ENCODE results near the gene CLIC4.

CLIC4 gene

GRCh38 chr1:24801176-24801575 lies 55.9 kb downstream of the CLIC4 start:
- no peaks in the 10 kb centered on the region for H3K27me3 ChIP-seq (ENCODE audit: low read depth, low read length)
- peaks cover 17% of the 10 kb centered on the region for H3K36me3 ChIP-seq (replicated peaks; ENCODE audit: low read depth, low read length)
- no peak overlapping the region for H3K4me3 ChIP-seq (ENCODE audit: low read length)
- TF ChIP-seq CTCF (IDR thresholded peaks at IDR 0.05; ENCODE audit: low read depth, low read length) (no peak), EZH2phosphoT487 (IDR thresholded peaks at IDR 0.05; ENCODE audit: low read depth) (no peak)
- no peaks in the 10 kb centered on the region for H3K9me3 ChIP-seq (ENCODE audit: insufficient read depth, low read length)
- no peak overlapping the region for H3K4me2 ChIP-seq (ENCODE audit: low read length)
- no peak overlapping the region for H2AFZ ChIP-seq (ENCODE audit: low read depth, low read length)
- no peak overlapping the region for H3K27ac ChIP-seq (ENCODE audit: low read length)
- no peak overlapping the region for H3K9ac ChIP-seq (ENCODE audit: low read length)
- no peaks in the 10 kb centered on the region; the same call in 1 of the 2 replicates for H3K79me2 ChIP-seq (ENCODE audit: low read length)
- H4K20me1 ChIP-seq (ENCODE audit: insufficient read depth, low read length), result no peaks in the 10 kb centered on the region
- H3K4me1 ChIP-seq (ENCODE audit: low read length), result no peaks in the 10 kb centered on the region

GRCh38 chr1:24803220-24803619 lies 58.0 kb downstream of the CLIC4 start:
- peaks cover 8% of the 10 kb centered on the region for H3K4me1 ChIP-seq (ENCODE audit: low read length)
- no peak overlapping the region for H3K4me3 ChIP-seq (ENCODE audit: low read length)
- no peaks in the 10 kb centered on the region for H3K79me2 ChIP-seq (ENCODE audit: low read length)
- H4K20me1 ChIP-seq (ENCODE audit: insufficient read depth, low read length), result no peaks in the 10 kb centered on the region
- TF ChIP-seq EZH2phosphoT487 (IDR thresholded peaks at IDR 0.05; ENCODE audit: low read depth), result no peak
- no peak for TF ChIP-seq CTCF (IDR thresholded peaks at IDR 0.05; ENCODE audit: low read depth, low read length)
- no peak overlapping the region for H2AFZ ChIP-seq (ENCODE audit: low read depth, low read length)
- H3K4me2 ChIP-seq (ENCODE audit: low read length), result no peak overlapping the region
- H3K27me3 ChIP-seq (ENCODE audit: low read depth, low read length), result no peaks in the 10 kb centered on the region
- no peaks in the 10 kb centered on the region for H3K9me3 ChIP-seq (ENCODE audit: insufficient read depth, low read length)
- H3K36me3 ChIP-seq (replicated peaks; ENCODE audit: low read depth, low read length), result peaks cover 9% of the 10 kb centered on the region
- H3K9ac ChIP-seq (ENCODE audit: low read length), result no peak overlapping the region
- no peak overlapping the region for H3K27ac ChIP-seq (ENCODE audit: low read length)

- Histone ChIP-seq H4K20me1 (ENCODE audit: insufficient read depth, low read length) (no peaks in the 10 kb centered on the region), H3K4me2 (ENCODE audit: low read length) (no peak overlapping the region), H3K36me3 (replicated peaks; ENCODE audit: low read depth, low read length) (peaks cover 7% of the 10 kb centered on the region), H2AFZ (ENCODE audit: low read depth, low read length) (no peak overlapping the region), H3K79me2 (ENCODE audit: low read length) (no peaks in the 10 kb centered on the region), H3K27ac (ENCODE audit: low read length) (no peak overlapping the region), H3K9me3 (ENCODE audit: insufficient read depth, low read length) (no peaks in the 10 kb centered on the region), H3K4me1 (ENCODE audit: low read length) (peaks cover 8% of the 10 kb centered on the region), H3K9ac (ENCODE audit: low read length) (no peak overlapping the region), H3K27me3 (ENCODE audit: low read depth, low read length) (no peaks in the 10 kb centered on the region), H3K4me3 (ENCODE audit: low read length) (no peak overlapping the region)
- TF ChIP-seq EZH2phosphoT487 (IDR thresholded peaks at IDR 0.05; ENCODE audit: low read depth) (no peak), CTCF (IDR thresholded peaks at IDR 0.05; ENCODE audit: low read depth, low read length) (no peak)
These were observed 58.8 kb downstream of the CLIC4 start for GRCh38 chr1:24803987-24804530.

- H3K9me3 ChIP-seq (ENCODE audit: insufficient read depth, low read length), result no peaks in the 10 kb centered on the region
- H3K4me2 ChIP-seq (ENCODE audit: low read length), result no peak overlapping the region
- H2AFZ ChIP-seq (ENCODE audit: low read depth, low read length), result no peak overlapping the region
- peaks cover 8% of the 10 kb centered on the region for H3K4me1 ChIP-seq (ENCODE audit: low read length)
- H3K27ac ChIP-seq (ENCODE audit: low read length), result no peak overlapping the region
- H3K36me3 ChIP-seq (replicated peaks; ENCODE audit: low read depth, low read length), result peaks cover 7% of the 10 kb centered on the region
- TF ChIP-seq CTCF (IDR thresholded peaks at IDR 0.05; ENCODE audit: low read depth, low read length) (no peak), EZH2phosphoT487 (IDR thresholded peaks at IDR 0.05; ENCODE audit: low read depth) (no peak)
- no peak overlapping the region for H3K9ac ChIP-seq (ENCODE audit: low read length)
- H3K27me3 ChIP-seq (ENCODE audit: low read depth, low read length), result no peaks in the 10 kb centered on the region
- H3K79me2 ChIP-seq (ENCODE audit: low read length), result no peaks in the 10 kb centered on the region
- no peaks in the 10 kb centered on the region for H4K20me1 ChIP-seq (ENCODE audit: insufficient read depth, low read length)
- no peak overlapping the region for H3K4me3 ChIP-seq (ENCODE audit: low read length)
These were observed 60.5 kb downstream of the CLIC4 start for GRCh38 chr1:24805534-24806301.

All from OCI-LY3 (cell line).